ENCODE measurements around the gene SLC6A12. TPM values are rescaled to one million over a fixed set of nuclear protein-coding genes. Genes with fewer than 3 reads are reported as not detected.

SLC6A12 gene
- total RNA-seq, 4 donors from 2014 or later: 0.13 TPM; not detected in 3

DNA sequence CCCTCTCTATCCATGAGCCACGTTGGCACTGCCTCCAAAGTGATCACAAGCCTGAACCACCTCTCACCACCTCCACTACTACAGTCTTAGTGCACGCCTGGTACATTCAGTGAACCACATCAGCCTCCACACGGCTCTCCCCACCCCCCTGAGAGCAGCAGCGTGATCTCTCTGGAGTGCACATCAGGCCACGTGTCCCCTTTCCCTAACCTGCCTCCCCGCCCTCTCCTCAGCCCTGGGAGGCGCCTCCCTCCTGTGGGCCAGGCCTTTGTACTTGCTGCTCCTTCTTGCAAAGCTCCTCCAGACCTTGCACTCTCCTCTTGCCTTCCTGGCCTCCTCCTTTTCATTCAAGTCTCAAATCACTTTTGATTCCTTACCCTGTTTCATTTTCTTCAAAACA is 49.8 kb downstream of the SLC6A12 start:
- ATAC-seq (no peak), DNase-seq (no peak)
- no peaks in the 10 kb centered on the region for H3K9me3 ChIP-seq
- in situ Hi-C loops (cut with MboI; ENCODE audit: low sequenced_read_pairs in 4 of 4) (no loop called here), intact Hi-C loops (cut with DNase I; ENCODE audit: low total_unique reads) (no loop called here)
- H3K4me3 ChIP-seq: no peak overlapping the region
- TF ChIP-seq, protein P1, sequence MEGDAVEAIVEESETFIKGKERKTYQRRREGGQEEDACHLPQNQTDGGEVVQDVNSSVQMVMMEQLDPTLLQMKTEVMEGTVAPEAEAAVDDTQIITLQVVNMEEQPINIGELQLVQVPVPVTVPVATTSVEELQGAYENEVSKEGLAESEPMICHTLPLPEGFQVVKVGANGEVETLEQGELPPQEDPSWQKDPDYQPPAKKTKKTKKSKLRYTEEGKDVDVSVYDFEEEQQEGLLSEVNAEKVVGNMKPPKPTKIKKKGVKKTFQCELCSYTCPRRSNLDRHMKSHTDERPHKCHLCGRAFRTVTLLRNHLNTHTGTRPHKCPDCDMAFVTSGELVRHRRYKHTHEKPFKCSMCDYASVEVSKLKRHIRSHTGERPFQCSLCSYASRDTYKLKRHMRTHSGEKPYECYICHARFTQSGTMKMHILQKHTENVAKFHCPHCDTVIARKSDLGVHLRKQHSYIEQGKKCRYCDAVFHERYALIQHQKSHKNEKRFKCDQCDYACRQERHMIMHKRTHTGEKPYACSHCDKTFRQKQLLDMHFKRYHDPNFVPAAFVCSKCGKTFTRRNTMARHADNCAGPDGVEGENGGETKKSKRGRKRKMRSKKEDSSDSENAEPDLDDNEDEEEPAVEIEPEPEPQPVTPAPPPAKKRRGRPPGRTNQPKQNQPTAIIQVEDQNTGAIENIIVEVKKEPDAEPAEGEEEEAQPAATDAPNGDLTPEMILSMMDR (IDR thresholded peaks at IDR 0.05 in 4 of 5, conservative IDR thresholded peaks at IDR 0.05 in 1 of 5): no peak
- no peak for TF ChIP-seq POLR2A (IDR thresholded peaks at IDR 0.05)
- H3K27me3 ChIP-seq: peaks cover 0 to 6% (median 6%) of the 10 kb centered on the region in 3 donors
- no peak overlapping the region for H3K27ac ChIP-seq
- no peaks in the 10 kb centered on the region for H3K36me3 ChIP-seq
- H3K4me1 ChIP-seq: no peaks in the 10 kb centered on the region

DNA sequence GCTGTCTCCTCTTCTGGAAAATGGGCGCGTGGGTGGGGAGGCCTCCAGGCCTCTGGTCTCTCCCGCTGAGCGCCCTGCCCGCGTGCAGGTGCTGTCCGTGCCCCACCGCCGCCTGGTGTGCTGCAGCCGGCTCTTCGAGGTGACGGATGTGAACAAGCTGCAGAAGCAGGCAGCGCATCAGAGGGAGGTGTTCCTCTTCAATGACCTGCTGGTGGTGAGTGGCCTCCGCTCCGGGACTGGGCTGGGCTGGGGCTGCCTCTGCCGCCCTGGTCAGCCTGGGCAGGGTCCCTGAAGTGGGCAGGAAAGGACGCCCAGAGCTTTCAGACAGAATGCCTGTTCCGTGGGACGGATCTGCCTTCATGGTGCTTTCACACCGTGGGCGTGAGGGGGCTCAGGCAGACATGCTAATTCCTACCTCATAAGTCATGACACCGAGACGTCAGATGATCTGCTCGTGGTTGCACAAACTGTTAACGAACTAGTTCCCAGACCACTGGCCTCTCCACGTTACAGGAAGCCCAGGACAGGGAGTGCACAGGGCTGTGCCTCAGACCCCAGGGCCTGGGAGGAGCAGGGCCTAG is 50.5 kb downstream of the SLC6A12 start:
- intact Hi-C loops (cut with DNase I; ENCODE audit: low total_unique reads) (no loop called here), in situ Hi-C loops (cut with MboI; ENCODE audit: low sequenced_read_pairs in 4 of 4) (no loop called here)
- Histone ChIP-seq H3K9me3 (no peaks in the 10 kb centered on the region), H3K27ac (no peak overlapping the region), H3K4me1 (no peaks in the 10 kb centered on the region), H3K27me3 (peaks cover 0 to 6% (median 6%) of the 10 kb centered on the region in 3 donors), H3K36me3 (no peaks in the 10 kb centered on the region), H3K4me3 (no peak overlapping the region)
- ATAC-seq (no peak), DNase-seq (no peak)
- TF ChIP-seq, protein P1 (IDR thresholded peaks at IDR 0.05 in 4 of 5, conservative IDR thresholded peaks at IDR 0.05 in 1 of 5): no peak
- TF ChIP-seq POLR2A (IDR thresholded peaks at IDR 0.05): no peak

DNA sequence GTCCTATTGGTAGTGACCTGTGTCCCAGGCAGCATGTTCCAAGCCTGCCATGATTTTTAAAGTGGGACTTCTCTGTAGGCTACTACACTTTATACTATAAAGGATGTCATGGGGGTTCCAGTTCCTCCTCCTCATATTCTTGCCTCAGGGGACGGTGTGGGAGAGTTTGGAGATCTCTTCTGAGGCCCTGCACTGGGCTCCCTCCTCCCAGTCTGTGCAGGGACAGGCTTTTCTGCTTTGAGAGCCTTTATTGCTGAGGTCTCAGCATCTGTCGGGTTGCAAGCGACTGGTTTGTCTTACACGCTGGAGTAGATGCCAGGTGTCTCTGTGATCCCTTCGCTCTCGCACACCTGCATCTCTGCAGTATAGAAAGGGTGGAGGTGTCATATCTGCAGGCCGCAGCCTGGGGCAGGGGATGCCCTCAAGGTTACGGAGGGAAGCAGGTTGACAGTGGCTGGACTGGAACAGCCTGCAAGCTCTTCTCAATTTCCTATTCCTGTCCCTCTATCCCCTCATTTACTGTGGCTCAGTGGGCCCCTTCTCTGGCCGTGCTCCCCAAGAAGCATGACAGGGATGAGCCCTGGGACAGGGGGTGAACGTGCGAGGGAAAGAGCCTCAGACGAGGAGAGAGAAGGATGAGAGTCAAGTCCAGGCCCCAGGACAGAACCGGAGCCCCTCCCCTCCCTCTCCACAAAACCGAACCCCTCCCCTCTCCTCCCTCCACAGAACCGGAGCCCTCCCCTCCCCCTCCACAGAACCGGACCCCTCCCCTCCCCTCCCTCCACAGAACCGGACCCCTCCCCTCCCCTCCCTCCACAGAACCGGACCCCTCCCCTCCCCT is 51.3 kb downstream of the SLC6A12 start:
- H3K36me3 ChIP-seq: no peaks in the 10 kb centered on the region
- DNase-seq: no peak
- in situ Hi-C loops (cut with MboI; ENCODE audit: low sequenced_read_pairs in 4 of 4) (no loop called here), intact Hi-C loops (cut with DNase I; ENCODE audit: low total_unique reads) (no loop called here)
- H3K4me1 ChIP-seq: no peaks in the 10 kb centered on the region
- no peak for ATAC-seq
- no peak overlapping the region for H3K27ac ChIP-seq
- peaks cover 0 to 6% (median 6%) of the 10 kb centered on the region in 3 donors for H3K27me3 ChIP-seq
- H3K9me3 ChIP-seq: no peaks in the 10 kb centered on the region
- no peak overlapping the region for H3K4me3 ChIP-seq
- TF ChIP-seq, protein P1 (IDR thresholded peaks at IDR 0.05 in 4 of 5, conservative IDR thresholded peaks at IDR 0.05 in 1 of 5): no peak
- no peak for TF ChIP-seq POLR2A (IDR thresholded peaks at IDR 0.05)

DNA sequence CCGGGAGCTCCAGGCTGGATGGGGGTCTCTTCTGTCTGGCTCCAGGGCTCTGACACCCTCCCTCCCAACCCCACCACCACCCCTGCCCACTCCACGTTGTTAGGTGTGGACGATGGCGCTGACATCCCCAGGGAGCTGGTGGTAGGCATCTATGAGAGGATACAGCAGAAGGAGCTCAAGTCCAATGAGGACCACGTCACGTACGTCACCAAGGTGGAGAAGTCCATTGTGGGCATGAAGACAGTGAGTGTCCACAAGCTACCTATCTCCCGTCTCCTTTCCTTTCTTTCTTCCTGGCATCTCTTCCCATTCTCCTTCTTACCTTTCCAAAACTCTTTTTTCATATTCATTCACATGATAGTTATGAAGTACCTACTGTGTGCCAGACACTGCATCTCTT is 52.1 kb downstream of the SLC6A12 start:
- Histone ChIP-seq H3K36me3 (no peaks in the 10 kb centered on the region), H3K9me3 (no peaks in the 10 kb centered on the region), H3K27me3 (peaks cover 0 to 6% (median 6%) of the 10 kb centered on the region in 3 donors), H3K27ac (no peak overlapping the region), H3K4me3 (no peak overlapping the region), H3K4me1 (no peaks in the 10 kb centered on the region)
- in situ Hi-C loops (cut with MboI; ENCODE audit: low sequenced_read_pairs in 4 of 4) (no loop called here), intact Hi-C loops (cut with DNase I; ENCODE audit: low total_unique reads) (no loop called here)
- TF ChIP-seq, protein P1 (IDR thresholded peaks at IDR 0.05 in 4 of 5, conservative IDR thresholded peaks at IDR 0.05 in 1 of 5): no peak
- TF ChIP-seq POLR2A (IDR thresholded peaks at IDR 0.05): no peak
- ATAC-seq (no peak), DNase-seq (no peak)

All from gastrocnemius medialis (tissue), 4 donors.